ENCODE results near the gene MVB12A.

MVB12A gene

GRCh38 chr19:17419621-17420474, at the start of gene MVB12A:
Gene MVB12A, plus strand, starts transcription at chr19:17420047. Its CDS starts 89 bp downstream, at chr19:17420136.
- peak; percentile 99 for DNase-seq

GRCh38 chr19:17376935-17377600, 42.8 kb upstream of the MVB12A start, which contains the start of gene PLVAP:
Gene PLVAP, minus strand, starts transcription at chr19:17377342. Its CDS starts 54 bp downstream, at chr19:17377288.
- DNase-seq: peak; percentile 84

- no peak for DNase-seq
Observed at GRCh38 chr19:17378271-17378670, 41.6 kb upstream of the MVB12A start.

- DNase-seq: no peak
Observed at GRCh38 chr19:17379221-17379631, 40.6 kb upstream of the MVB12A start.

GRCh38 chr19:17380426-17381138, 39.3 kb upstream of the MVB12A start:
- DNase-seq: no peak

- DNase-seq: peak; percentile 63
Observed at GRCh38 chr19:17385878-17386611, 33.8 kb upstream of the MVB12A start.

- DNase-seq: no peak
Observed at GRCh38 chr19:17389288-17389687, 30.6 kb upstream of the MVB12A start.

- DNase-seq: no peak
Observed at GRCh38 chr19:17389957-17390664, 29.7 kb upstream of the MVB12A start.

- peak; percentile 88 for DNase-seq
Observed at GRCh38 chr19:17390665-17391370, 29.0 kb upstream of the MVB12A start.

- DNase-seq: no peak
Observed at GRCh38 chr19:17391371-17392151, 28.3 kb upstream of the MVB12A start.

GRCh38 chr19:17393002-17393401, 26.8 kb upstream of the MVB12A start:
- peak; percentile 79 for DNase-seq

GRCh38 chr19:17393914-17394313, 25.9 kb upstream of the MVB12A start, which contains the start of gene CCDC194:
Gene CCDC194, minus strand, starts transcription at chr19:17394196. Its CDS starts 38 bp downstream, at chr19:17394158.
- DNase-seq: no peak

- peak; percentile 81 for DNase-seq
Observed at GRCh38 chr19:17394891-17395415, 24.9 kb upstream of the MVB12A start.

GRCh38 chr19:17398902-17399527, 20.8 kb upstream of the MVB12A start:
- peak; percentile 57 for DNase-seq

GRCh38 chr19:17401628-17402027, 18.2 kb upstream of the MVB12A start:
- no peak for DNase-seq

GRCh38 chr19:17402982-17403855, 16.6 kb upstream of the MVB12A start:
- DNase-seq: peak; percentile 37

- DNase-seq: no peak
Observed at GRCh38 chr19:17404015-17404414, 15.8 kb upstream of the MVB12A start.

- DNase-seq: no peak
Observed at GRCh38 chr19:17404621-17405249, 15.1 kb upstream of the MVB12A start.
